Activated naive CD4-positive, alpha-beta T cell treated with anti-CD3 and anti-CD28 coated beads, Interleukin-2, amount 50 U/mL, for 72 hours (primary cell): ENCODE measurements around the gene NR6A1. TPM values are rescaled to one million over a fixed set of nuclear protein-coding genes. Genes with fewer than 3 reads are reported as not detected.

Experiments used
- ATAC-seq, 2 donors: fragments of 150-1000 bp; cut with Tn5 transposase; 2 replicates each; pipeline ENCODE4 v1.10.0; 2021; ENCODE audit warnings: mild to moderate bottlenecking in 2 of 2, moderate library complexity in 2 of 2
- DNase-seq, 2 donors: peaks; one replicate each; pipeline ENCODE4 v3.0.0; 2021 to 2022; ENCODE audit warnings: low spot score in 2 of 2
- H3K27ac Mint-ChIP-seq, 2 donors: one replicate each; pipeline ENCODE4 v1.8.0; 2022; ENCODE audit warnings: mild to moderate bottlenecking in 2 of 2, mixed read lengths in 2 of 2
- H3K36me3 Mint-ChIP-seq, 2 donors: one replicate each; pipeline ENCODE4 v1.8.0; 2022; ENCODE audit warnings: mixed read lengths in 2 of 2
- H3K9me3 Mint-ChIP-seq, 2 donors: one replicate each; pipeline ENCODE4 v1.8.0; 2022; ENCODE audit warnings: mixed read lengths in 2 of 2
- total RNA-seq, 2 donors: library from RNA; stranded (reverse); gene quantifications; one replicate each; pipeline ENCODE4 v1.2.3, GENCODE V29; 2022

The NR6A1 gene
- total RNA-seq, 2 donors from 2014 or later = 0.58 to 0.84 TPM

DNA sequence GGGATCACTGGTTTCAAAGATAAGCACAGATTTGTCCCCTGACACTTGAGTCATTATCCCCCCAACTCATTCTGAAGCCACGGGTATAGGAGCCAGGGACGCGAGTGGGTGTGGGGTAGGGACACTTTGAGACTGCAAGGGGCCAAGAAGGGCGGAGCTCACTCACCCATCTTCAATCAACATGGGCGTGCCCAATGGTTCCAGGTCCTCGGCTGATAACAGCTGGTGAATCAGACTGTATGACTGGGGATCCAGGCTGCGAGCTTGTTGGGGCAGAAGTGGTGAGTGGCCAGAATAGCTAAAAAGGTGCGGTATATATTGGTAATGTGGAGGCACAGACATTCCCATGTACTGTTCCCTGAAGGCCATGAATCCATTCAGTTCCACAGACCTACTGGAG is 233.2 kb downstream of the NR6A1 start:
- Mint-ChIP-seq H3K27ac (no peak overlapping the region), H3K9me3 (no peaks in the 10 kb centered on the region), H3K36me3 (no peaks in the 10 kb centered on the region)
- DNase-seq (no peak), ATAC-seq (no peak)

DNA sequence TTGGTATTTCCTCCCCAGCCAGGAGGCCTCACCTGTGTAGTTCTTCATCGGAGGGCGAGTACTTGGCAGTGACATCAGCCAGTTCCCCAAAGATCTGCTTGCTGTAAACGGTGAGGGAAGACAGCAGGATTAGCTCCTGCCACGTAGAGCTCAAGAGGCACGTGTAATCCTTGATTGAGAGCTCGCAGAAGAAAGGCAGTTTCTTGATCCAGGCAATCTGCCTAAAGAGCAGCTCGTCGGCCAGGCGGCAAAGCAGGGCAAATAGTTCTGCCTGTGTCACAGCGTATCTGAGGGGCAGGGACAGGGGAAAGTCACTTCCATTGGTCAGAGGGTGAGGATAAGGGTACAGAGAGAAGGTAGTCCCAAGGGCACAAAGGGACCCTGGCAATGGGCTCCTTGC is 235.3 kb downstream of the NR6A1 start:
- no peak overlapping the region for H3K27ac Mint-ChIP-seq
- no peaks in the 10 kb centered on the region for H3K9me3 Mint-ChIP-seq
- no peak for ATAC-seq

DNA sequence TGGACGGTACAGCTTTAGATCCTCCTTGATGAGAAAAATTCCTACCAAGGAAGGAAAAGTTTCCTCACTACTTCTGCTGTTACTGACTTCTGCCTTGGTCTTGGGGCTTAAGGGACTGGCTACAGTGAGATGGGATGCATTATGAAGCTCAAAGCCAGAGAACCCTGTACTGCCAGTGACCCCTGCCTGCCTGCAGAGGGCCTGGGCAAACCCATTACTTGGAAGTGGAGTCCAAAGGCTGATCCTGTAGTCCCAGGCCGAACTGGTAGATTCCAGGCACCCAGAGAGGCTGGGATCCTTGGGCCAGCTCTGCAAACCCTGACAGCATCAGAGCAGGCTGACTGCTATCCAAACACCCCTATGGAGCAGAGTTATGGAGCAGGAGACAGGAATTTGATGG is 238.2 kb downstream of the NR6A1 start:
- no peaks in the 10 kb centered on the region for H3K36me3 Mint-ChIP-seq
- H3K9me3 Mint-ChIP-seq = no peaks in the 10 kb centered on the region
- H3K27ac Mint-ChIP-seq = no peak overlapping the region
- DNase-seq (no peak), ATAC-seq (no peak)

More for the DNA sequence above, 235.3 kb downstream of the NR6A1 start:
- no peaks in the 10 kb centered on the region for H3K36me3 Mint-ChIP-seq
- no peak for DNase-seq

DNA sequence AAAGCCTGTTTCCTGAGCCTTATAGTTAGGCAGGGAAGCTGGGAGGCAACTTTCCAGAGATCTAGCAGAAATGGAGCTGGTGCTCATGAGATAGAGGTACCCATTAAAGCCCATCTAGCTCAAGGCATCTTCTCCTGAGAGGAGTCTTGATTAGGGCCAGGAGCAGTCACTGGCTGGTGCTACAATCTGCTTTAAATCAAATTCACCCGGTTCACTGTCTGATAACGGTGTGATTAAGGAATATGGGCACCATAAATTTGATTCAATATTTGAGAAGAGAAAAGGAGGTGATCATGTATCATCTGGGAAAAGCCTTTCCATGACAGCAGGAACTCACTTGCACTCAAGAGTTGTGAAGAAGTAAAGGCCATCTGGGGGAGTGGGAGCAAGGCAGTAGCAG is 240.0 kb downstream of the NR6A1 start:
- no peaks in the 10 kb centered on the region for H3K36me3 Mint-ChIP-seq
- H3K27ac Mint-ChIP-seq = no peak overlapping the region
- ATAC-seq = no peak
- no peak for DNase-seq
- no peaks in the 10 kb centered on the region for H3K9me3 Mint-ChIP-seq

DNA sequence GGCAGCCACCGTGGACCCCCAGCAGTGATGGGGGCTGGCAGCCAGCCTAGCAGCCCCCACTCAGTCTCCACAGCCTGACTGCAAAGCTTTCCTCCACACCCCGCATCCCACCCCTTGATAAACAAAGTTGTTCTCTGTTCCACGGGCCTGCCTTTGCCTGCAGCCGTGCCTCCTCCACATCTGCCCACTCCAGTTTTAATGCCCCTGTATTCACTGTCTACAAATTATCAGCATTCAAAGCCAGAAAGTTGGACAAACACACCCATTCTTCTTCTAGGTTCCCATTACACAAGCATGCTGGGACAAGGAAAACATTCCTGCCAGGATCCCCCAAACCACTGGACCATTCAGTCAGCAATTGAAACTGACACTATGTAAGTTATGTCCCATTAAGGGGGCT is 240.9 kb downstream of the NR6A1 start:
- ATAC-seq (no peak), DNase-seq (no peak)
- Mint-ChIP-seq H3K9me3 (no peaks in the 10 kb centered on the region), H3K27ac (peak overlapping the region in 1 of 2 donors; percentile 46), H3K36me3 (no peaks in the 10 kb centered on the region)

DNA sequence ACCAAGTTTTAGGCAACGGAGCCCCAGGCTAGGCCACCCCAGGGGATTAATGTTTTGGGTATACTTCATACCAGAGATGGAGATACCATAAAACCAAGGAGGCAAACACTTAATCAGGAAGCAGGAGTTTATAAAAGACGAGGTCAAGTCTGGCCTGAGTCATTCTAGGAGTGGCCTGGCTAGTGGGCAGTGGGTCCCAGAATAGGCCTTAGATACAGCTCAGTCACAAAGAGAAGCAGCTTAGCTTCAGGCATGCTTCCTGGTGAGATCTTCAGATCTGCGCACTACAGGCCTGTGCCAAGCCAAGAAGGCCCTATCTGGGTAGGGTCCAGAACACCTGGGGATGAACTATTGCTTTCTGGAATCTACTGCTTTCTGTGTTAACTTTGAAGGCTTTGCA is 243.3 kb downstream of the NR6A1 start:
- no peak overlapping the region for H3K27ac Mint-ChIP-seq
- H3K9me3 Mint-ChIP-seq = no peaks in the 10 kb centered on the region
- DNase-seq = no peak
- no peaks in the 10 kb centered on the region for H3K36me3 Mint-ChIP-seq
- no peak for ATAC-seq

DNA sequence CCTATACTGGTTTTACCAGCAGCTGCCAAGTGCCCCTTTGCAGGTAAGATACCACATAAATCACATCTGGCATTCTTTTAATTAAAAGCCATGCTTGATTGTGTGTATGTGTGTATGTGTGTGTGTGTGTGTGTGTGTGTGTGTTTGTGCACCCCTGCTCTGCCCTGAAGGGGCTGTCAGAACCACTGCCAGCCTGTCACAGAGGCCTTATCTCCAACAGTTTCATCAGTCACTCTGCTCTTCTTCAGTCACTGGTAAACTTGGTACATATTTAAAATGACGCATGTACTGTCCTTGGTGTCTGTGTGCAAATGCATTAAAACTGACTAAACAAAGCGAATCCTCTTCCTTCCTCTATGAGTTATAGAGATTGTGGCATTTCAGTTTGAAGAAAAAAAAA is 244.9 kb downstream of the NR6A1 start:
- Mint-ChIP-seq H3K27ac (no peak overlapping the region), H3K9me3 (no peaks in the 10 kb centered on the region), H3K36me3 (no peaks in the 10 kb centered on the region)
- DNase-seq (no peak), ATAC-seq (no peak)

DNA sequence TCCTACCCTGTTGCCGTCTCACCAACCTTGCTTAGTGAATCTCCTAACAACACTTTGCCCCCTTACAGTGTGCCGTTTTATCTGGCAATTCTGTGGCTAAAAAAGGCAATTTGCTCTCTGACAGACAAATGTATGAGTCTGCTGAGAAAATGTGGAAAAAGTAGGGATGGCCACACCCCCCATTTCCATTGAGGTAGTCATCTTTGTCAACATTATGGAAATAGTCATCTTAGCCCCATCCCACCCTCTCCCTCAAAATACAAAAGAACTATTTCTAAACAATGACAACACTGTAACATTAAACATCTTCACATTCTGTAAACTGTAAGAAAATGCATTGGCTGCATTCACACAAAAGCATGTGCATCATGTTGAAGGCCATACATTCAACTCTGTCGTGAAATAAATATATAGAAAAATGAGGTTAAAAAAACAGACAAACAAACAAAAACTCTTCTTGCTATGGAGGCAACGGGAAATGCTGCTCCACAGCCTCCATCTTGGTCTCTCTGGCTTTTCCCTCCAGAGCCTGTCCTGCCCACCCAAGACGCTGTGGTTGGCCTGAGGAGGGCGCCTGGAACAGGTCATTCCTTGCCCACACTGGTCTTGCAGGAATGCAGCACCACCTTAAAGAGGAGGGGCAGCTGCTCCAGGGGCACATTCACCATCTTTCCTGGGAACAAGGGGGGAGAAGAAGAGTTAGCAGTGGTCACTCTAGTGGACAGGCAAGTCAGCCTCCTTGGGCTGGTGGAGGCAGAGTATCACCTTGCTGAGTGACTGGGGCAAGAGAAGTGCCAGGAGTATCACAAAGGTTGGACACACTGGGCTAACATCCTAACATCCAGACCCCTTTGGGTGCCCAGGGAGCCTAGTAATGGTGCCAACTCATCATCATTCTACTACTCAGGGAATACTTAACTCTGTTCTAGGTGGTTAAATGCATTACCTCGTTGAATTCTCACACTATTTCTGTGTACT is 248.7 kb downstream of the NR6A1 start:
- H3K9me3 Mint-ChIP-seq = no peaks in the 10 kb centered on the region
- no peak overlapping the region for H3K27ac Mint-ChIP-seq
- DNase-seq (no peak), ATAC-seq (no peak)
- no peaks in the 10 kb centered on the region for H3K36me3 Mint-ChIP-seq

DNA sequence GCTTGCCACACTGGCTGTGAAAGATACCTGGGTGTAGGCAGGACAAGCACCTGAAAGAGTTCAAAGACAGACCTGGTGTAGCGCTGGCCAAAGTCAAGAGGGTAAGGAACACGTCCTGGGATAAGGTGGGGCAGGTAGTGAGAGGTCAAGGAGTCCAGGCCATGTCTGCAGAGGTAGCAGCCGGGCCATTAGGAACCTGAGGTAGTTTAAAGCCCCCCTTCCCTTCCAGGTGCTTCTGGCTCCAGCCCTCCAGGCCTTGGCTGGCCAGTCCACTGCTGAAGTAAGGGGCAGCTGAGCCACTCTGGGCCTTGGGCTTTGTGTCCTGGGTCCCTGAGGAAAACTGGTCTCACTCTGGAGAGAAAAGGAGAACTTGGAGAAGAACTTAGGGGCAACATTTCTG is 250.0 kb downstream of the NR6A1 start:
- no peak for ATAC-seq
- Mint-ChIP-seq H3K27ac (no peak overlapping the region), H3K36me3 (no peaks in the 10 kb centered on the region), H3K9me3 (no peaks in the 10 kb centered on the region)
- no peak for DNase-seq

DNA sequence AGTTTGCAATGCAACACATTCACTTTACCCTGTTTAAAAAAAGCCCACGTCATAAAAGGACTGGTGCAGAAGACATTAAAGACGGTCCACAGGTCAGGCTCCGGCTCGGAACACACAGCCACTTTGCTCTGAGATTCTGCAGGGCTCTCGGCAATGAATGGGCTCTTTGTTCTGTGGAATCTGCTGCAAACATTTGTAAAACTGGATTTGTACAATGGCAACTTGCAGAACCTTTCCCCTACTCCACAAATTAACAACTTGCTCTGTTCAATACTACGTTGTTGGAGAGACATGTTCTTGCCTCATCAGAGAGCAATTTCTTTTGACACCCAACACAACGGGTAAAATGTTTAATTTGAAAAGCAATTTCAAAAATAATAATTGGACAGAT is 250.9 kb downstream of the NR6A1 start:
- Mint-ChIP-seq H3K9me3 (no peaks in the 10 kb centered on the region), H3K27ac (no peak overlapping the region), H3K36me3 (no peaks in the 10 kb centered on the region)
- no peak for ATAC-seq
- DNase-seq = no peak

DNA sequence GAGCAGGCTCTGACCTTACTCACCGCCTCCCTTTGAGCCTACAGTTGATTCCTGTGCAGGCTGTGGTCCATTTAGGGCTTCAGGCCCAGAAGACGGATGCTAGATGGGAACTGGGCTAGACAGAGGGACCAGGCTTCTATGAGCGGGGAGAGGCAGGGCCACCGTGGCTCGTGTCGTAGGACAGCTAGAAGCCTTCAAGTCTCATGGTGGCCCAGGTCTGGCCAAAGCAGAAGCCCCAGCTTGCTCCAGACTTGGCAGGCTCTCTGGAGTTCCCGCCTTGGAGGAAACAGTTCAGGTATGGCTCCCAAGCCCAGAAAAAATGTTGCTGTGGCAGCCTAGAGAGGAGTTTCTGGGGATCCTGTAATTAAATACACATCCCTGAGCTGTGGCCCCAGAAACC is 253.0 kb downstream of the NR6A1 start:
- Mint-ChIP-seq H3K36me3 (no peaks in the 10 kb centered on the region), H3K27ac (no peak overlapping the region), H3K9me3 (no peaks in the 10 kb centered on the region)
- ATAC-seq (no peak), DNase-seq (no peak)

DNA sequence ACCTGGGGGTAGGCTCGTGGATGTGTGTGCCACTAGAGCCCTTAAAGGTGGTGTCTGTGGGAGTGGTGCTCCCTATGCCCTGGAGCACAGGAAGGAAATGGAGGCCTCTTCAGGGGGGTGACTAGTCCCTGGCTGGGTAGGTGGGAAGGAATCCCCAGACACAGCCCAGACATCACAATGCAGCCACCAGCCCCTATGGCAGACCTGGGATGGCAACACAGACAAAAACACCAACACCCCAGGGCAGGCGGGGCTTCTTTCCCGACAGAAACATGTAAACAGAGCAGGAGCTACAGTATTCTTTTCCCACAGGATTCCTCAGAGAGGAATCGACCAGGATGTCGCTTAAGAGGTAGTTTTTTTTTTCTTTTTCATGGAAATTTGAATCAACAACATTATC is 253.5 kb downstream of the NR6A1 start:
- no peaks in the 10 kb centered on the region for H3K36me3 Mint-ChIP-seq
- DNase-seq (no peak), ATAC-seq (no peak)
- H3K27ac Mint-ChIP-seq = no peak overlapping the region
- no peaks in the 10 kb centered on the region for H3K9me3 Mint-ChIP-seq

DNA sequence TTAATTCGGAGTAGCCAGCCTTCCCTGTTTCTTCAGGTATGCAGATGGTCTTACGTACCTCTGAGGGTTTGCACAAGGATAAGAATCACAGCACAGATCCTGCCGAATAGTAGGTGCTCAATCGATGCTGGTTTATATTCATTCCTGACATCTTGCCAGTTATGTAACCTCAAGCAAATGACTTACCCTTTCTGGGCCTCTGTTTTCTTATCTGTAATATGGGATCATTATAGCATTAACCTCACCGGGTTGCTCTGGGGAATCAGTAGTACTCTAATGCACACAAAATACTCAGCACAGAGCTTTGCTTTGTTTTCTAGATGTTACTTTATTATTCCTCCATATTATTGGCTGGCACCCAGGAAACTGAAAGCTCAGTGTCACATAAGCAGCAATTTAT is 256.2 kb downstream of the NR6A1 start:
- ATAC-seq (no peak), DNase-seq (no peak)
- Mint-ChIP-seq H3K27ac (peak overlapping the region in 1 of 2 donors; percentile 18), H3K9me3 (no peaks in the 10 kb centered on the region), H3K36me3 (no peaks in the 10 kb centered on the region)

DNA sequence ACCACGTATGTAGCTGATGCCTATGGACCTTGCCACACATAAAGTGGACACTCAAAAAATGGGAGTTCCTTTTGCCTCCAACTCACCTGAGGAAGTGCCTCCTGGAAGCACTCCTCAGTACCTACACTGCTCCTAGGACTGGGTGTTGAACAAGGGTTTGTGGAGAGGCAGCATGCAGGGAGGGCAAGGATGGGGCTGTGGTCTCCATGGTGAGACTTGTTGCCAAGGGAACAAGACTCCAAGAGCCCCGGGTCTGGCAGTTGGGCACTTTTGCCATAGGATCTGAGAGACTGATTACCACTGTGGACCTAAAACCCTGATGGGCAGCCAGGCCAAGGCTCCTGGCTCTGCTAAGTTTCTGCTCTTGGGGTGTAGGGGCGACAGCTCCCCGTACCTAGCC is 257.0 kb downstream of the NR6A1 start:
- Mint-ChIP-seq H3K27ac (no peak overlapping the region), H3K9me3 (no peaks in the 10 kb centered on the region), H3K36me3 (no peaks in the 10 kb centered on the region)
- DNase-seq (no peak), ATAC-seq (no peak)

DNA sequence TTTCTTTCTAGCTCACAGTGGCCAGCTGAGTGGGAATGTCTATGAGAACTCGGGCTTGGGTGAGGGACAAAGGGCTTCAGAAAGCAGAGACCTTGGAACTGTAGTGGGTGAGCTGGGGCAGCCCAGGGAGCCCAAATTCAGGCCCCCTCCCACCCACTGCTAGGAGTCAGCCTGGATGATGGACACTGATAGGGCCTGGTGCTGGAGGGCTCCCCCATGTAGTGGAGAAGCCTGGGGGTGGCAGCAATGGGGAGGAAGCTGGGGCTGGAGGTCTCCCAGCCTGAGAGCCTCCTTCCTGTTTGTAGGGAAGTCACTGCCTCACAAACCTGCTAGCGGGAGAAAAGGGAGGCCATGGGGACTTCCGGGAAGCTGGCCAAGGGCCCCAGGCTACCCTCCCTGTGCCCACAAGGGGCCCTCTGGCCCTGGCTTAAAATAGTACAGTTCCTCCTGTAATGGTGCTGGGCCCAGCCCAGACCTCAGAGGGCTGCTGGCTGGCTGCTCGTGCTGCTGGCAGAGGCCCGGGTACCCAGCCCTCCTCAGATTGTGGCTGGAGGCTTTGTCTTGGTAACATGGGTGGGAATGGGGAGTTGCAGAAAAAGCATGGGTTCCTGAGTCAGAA is 257.6 kb downstream of the NR6A1 start:
- DNase-seq (no peak), ATAC-seq (no peak)
- Mint-ChIP-seq H3K27ac (no peak overlapping the region), H3K36me3 (no peaks in the 10 kb centered on the region), H3K9me3 (no peaks in the 10 kb centered on the region)

DNA sequence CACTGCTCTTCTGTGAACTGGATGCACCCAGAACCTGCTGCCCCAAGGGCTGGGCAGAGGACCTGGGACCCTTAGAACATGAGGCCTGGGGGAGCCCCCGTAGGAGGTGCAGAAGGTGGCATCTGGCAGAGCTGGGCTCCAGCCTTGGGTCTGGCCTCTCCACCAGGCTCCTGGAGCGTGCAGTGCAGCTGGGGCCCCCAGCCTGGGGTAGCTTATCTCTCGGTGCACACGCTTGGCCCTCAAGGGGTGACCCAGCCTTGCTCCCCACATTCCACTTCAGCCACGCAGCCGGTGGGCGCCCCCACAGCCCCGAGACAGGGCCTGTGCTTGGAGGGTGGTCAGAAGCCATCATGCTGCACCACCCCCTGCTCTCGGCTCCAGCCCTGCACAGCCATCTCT is 258.3 kb downstream of the NR6A1 start:
- no peak for ATAC-seq

DNA sequence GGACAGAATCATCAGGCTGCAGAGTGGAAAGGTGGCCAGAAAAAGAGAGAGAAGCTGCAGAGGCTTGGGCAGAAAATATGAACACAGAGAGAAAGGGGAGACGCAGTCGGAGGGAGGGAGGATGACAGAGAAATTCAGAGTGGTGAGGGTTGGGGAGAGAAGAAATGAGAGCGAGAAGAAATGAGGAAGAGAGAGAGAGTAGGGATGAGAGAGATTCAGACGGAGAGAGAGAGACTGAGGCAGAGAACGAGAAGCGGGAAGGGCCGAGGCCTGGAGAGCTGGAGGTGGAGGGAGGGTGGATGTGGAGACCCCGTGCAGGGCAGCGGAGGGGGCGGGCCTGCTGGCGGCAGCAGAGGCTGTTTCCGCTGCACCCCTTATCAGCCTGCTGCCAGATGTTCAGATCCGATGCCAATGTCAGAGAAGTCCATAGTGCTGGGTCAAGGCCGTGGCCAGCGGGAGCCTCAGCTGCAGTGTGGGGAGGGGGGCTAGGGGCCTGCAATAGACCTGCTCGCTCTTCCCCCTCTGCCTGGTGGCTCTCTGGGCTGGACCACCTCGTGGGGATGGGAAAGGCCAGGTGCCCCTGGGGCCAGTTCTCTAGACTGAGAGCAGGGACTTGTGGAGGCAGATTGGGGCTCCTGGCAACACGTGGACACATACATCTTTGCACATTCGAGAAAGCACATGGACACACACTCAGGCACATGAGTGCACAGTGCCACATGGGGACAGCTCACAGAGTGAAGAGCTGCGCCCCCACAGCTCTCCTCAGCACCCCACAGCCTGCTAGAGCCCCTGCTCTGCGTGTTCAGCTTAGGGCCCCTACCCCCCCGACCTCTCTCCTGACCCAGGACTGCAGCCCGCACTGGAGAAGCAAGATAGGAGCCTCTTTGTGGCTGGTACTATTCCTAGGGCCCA is 259.0 kb downstream of the NR6A1 start:
- no peak for DNase-seq
- Mint-ChIP-seq H3K9me3 (no peaks in the 10 kb centered on the region), H3K27ac (no peak overlapping the region), H3K36me3 (no peaks in the 10 kb centered on the region)
- no peak for ATAC-seq

More for the DNA sequence above, 258.3 kb downstream of the NR6A1 start:
- no peaks in the 10 kb centered on the region for H3K36me3 Mint-ChIP-seq
- no peak for DNase-seq
- no peak overlapping the region for H3K27ac Mint-ChIP-seq
- H3K9me3 Mint-ChIP-seq = no peaks in the 10 kb centered on the region
